NCI-H1930 (cell line): ENCODE data around the gene SORCS2.

ENCODE experiments used
- DNase-seq, 2 experiments: peaks; one replicate each; lab custom pipeline; 2025; lab: John Stamatoyannopoulos, UW

Gene SORCS2

GRCh38 chr4:7291372-7292114 lies 99.2 kb downstream of the SORCS2 start:
- DNase-seq: no peak

- no peak for DNase-seq
Observed at GRCh38 chr4:7293703-7294102, 101.4 kb downstream of the SORCS2 start.

- DNase-seq: no peak
Observed at GRCh38 chr4:7294176-7294756, 101.9 kb downstream of the SORCS2 start.

GRCh38 chr4:7295197-7295910 lies 103.0 kb downstream of the SORCS2 start:
- DNase-seq: no peak

GRCh38 chr4:7295911-7296660 lies 103.7 kb downstream of the SORCS2 start:
- DNase-seq: no peak

- no peak for DNase-seq
Observed at GRCh38 chr4:7296661-7297335, 104.5 kb downstream of the SORCS2 start.

GRCh38 chr4:7297374-7297773 lies 105.0 kb downstream of the SORCS2 start:
- DNase-seq: no peak

GRCh38 chr4:7297881-7298280 lies 105.5 kb downstream of the SORCS2 start:
- no peak for DNase-seq

GRCh38 chr4:7298619-7299009 lies 106.3 kb downstream of the SORCS2 start:
- DNase-seq: no peak

GRCh38 chr4:7299010-7299907 lies 106.9 kb downstream of the SORCS2 start:
- DNase-seq: no peak

GRCh38 chr4:7299908-7300710 lies 107.8 kb downstream of the SORCS2 start:
- DNase-seq: no peak

- DNase-seq: no peak
Observed at GRCh38 chr4:7300711-7301095, 108.4 kb downstream of the SORCS2 start.

GRCh38 chr4:7301126-7301785 lies 108.9 kb downstream of the SORCS2 start:
- DNase-seq: no peak

GRCh38 chr4:7301846-7302630 lies 109.7 kb downstream of the SORCS2 start:
- no peak for DNase-seq

- DNase-seq: no peak
Observed at GRCh38 chr4:7302781-7303404, 110.6 kb downstream of the SORCS2 start.

- DNase-seq: no peak
Observed at GRCh38 chr4:7303561-7303960, 111.2 kb downstream of the SORCS2 start.

- no peak for DNase-seq
Observed at GRCh38 chr4:7304436-7304835, 112.1 kb downstream of the SORCS2 start.
